GM19328 (cell line): ENCODE data around the gene PAM.

Experiments
- ATAC-seq: cut with Tn5 transposase; IDR thresholded peaks from one replicate; pipeline ENCODE4 v1.9.1; 2021; ENCODE audit warnings: mild to moderate bottlenecking, moderate library complexity; ENCODE audit not compliant: unreplicated experiment

The PAM gene

DNA sequence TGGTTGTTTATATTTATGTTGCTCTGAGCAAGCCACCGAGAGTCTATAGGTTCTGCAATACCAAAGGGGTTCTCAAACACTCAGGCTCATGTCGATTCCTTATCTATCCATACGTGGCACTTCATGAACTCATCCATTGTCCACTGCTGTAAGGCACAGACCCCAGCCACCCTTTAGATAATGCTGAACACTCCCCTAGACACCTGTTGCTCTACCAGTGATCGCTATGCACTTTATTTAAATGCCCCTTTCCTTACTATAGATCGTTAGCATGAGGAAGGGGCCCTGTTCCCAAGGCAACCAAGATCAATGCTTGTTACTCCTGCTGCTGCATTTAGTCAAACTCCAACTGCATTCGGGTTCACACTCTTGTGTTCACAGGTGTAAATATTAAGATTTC is 171.9 kb downstream of the PAM start:
- no peak for ATAC-seq

DNA sequence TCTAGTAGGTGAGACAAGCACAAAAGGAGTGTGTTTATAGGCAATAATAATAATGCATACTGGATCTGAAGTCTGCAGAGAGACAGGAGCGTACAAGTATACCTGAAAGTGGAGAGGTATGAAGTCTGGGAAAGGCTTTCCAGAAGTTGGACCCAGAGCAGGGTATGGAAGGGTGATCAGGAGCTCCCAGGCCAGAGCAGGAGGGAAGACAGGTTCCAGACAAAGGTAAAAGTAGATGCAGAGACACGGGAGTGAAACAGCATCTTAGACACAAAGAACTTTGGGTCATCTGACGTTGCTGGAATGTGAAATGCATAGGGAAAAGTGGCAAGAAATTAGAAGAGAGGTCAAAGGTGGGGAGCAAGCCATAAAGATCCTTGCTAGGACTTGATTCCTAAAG is 175.1 kb downstream of the PAM start:
- ATAC-seq: no peak

DNA sequence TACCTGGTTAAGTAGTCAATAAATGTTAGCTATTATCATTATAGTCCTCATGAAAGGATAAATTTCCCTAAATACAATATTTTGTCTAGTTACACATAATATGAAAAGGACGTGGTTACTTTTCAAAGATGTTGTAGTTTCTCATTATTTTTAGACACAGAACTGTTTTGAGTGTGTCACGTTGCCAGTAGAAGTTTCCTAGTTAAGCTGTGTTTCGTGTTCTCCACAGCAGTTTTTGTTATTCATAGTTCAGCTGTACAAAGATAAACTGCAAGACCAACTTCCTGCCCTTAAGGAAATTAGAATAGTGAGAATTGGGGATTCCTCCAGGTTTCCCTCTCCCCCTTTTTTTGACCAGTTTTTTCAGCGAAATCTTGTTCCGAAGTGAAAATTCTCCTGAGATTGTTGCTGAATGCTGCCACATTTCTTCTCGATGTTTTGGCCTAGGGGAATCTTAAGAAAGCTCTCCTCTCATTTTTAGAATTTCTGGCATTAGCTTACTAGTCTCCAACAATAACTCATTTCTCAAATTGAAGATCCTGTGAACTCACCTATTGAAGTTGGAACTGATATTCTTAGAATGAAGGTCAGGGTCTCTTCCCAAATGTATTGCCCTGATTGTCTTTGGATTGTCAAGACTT is 176.1 kb downstream of the PAM start:
- no peak for ATAC-seq

DNA sequence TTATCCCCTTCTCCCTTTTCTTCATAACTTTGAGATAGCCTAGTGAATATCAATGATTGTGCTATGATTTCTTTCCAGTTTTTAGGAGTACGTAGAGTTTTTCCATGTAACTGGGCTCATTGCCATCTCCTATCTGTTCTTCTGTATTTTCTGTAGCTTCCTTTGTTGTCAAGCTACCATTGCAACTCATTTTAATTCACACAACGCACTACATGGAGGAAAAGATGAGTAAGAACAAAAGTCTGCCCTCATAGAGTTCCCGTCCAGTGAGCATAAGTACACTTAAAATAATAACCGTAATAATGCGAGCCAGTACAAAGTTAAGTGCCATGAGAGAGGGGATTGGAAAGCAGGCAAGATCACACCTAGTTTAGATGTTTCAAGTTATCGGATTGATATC is 177.7 kb downstream of the PAM start:
- no peak for ATAC-seq

DNA sequence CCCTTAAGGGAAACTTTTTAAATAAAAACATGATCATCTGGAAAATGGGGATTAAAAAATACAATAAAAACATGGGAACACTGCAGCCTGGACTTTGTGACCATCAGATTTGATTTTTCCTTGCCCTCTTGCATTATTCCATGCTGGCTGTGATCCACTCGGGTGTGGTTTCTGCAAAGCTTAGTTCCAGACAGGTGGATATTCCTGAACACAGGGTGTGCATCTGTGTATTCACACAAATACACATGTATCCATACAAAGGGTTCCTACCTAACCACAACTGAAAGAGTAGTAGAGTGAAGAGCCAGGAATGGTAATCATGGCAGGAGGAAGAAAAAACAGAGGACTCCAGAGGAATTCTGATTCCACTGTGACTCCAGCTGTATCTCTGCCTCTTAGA is 178.2 kb downstream of the PAM start:
- no peak for ATAC-seq

DNA sequence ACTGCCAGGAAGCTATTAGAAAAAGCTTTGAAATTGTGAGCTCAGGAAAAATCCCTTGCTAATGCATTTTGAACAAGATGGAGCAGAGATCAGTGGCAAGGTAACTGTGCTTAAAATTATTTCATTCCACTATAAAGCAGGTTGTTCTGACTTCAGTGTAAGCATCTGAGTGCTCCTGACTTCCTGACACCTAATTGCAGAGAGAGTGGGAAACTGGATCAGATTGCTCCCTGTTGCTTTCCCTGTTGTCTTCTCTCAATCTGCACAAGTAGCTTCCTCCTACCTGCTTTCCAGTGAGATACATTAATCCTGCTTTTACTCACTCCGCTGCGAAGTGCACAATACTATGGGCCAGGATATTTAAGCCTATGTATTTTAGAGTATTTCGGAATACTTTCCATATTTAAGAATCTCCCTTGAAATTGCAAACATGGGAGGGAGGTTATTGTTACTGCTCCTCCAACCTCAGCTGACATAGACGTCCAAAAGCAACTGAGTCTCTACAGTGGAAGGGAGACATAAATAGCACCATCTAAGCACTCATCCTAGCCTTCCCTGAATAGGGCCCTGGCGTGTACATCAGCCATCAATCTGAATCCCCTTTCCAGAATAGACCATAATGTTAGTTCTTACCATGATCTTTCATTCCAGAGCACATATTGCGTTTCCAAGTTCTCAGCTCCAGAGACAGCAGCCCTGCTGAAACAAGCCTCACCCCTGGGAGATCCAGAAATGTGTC is 178.8 kb downstream of the PAM start:
- ATAC-seq: no peak

DNA sequence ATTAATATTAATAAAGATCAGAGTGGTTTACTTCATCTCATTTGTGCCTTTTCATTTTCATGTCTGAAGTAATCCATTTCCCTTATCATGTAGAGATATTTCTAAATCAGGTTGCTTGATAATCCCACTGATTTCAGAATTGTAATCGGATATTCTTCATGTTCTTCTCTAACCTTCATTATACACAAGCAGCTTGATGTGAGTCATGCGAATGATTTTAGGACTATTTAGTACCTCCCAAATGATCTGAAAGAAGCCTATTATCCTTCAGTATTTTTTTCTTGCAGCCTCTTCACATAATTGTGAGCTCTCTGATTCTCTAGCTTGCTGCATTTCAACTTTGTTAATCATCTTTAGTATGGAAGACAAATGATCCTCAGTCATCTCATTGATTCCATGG is 182.8 kb downstream of the PAM start:
- ATAC-seq: no peak

DNA sequence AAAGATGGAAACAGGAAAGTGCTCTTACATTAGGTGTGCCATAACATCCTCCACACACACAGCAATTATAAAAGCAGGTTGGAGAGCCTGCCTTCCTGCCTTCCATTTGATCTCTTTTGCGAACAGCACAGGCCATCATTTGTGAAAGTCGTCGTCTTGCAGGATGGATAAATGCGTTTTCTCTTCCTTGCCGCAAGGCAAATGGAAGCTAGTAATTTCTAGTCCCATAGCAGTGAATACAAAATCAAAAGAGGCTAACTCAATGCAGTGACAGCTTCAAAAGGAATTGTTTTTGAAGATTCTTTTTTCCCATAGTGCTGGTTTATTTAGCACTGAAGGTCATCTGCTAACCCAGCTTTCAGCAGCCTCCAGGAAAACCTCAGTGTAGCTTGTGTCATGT is 186.0 kb downstream of the PAM start:
- no peak for ATAC-seq

DNA sequence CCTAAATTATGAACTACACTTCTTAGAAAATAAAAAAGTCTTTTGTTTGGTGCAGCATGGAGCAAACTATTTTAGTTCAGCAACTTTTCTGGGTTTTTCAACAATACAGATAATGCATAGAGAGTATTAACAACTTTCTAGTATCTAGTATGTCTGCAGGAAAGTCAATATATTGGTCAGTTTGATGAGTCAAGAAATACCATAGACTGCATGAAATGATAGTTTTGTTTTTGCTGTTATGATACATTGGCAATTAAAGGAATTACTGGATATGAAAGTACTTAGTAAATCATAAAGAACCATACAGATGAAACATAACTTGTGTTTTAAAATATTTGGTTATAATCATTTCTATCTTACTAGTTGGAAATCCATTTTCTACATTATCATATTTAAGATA is 191.3 kb downstream of the PAM start:
- no peak for ATAC-seq

DNA sequence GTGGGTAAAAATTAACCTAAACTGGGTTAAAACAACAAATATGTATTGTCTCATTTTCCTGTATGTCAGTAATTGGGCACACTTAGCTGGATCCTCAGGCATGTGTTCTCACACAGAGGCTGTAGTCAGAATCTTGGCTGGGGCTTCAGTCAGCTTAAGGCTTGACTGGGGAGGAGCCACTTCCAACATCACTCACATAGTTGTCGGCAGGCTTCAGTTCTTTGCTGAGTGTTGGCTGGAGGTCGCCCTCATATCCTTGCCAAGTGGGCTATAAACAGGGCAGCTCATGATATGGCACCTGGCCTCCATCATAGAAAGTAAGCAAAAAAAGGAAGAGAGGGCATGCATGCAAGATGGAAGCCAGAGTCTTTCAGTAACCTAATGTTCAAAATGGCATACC is 191.9 kb downstream of the PAM start:
- ATAC-seq: no peak

DNA sequence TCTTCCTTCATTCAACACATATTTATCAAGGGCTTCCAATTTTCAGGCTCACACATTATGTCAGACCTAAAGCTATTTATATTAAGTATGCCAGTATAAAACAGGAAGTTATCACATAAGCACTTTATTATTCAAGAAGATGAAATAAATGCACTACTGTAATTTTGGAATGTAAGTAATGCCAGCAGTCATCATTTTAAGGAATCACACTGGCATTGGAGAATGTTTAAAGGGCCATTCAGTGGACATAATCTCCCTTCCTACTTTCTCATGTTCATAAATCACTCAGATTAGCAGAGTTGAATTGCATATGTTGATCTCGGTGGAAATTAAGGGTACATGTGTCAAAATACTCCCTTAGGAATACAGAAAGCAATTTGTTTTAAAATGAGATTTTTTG is 200.4 kb downstream of the PAM start:
- no peak for ATAC-seq

DNA sequence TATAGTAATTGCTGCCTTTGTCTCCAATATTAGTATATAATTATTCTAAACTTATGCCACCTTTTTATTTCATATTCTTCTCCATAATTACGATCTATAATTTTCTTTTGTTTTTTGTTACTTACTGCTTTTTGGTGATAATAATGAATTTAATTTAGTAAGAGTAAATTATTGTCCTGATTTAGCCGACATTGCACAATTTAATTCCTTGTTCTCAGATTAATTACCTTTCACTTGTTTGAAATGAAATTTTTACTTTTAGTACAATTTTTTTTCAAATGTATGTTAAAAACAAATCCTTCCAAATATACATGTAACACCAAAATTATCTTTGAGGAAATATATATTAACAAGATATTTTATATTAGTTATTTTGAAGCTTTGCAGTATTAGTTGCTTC is 201.5 kb downstream of the PAM start:
- ATAC-seq: no peak

DNA sequence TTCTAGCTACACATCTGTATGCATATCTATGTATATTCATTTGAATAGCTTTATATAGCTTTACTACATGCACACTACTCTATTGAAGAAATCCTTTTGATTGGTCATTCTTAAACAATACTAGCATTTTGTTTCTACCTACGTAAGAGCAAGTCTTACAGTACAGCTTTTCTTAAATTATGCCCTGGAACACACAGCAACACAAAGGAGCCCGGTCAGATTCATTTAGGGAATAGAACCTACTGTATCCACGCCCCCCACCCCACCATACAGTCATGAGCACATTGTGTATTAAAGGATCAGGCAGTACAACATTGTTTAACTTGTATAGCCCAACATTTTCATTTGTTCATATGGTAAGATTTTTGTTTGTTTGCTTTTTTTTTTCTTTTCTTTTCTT is 202.0 kb downstream of the PAM start:
- no peak for ATAC-seq

DNA sequence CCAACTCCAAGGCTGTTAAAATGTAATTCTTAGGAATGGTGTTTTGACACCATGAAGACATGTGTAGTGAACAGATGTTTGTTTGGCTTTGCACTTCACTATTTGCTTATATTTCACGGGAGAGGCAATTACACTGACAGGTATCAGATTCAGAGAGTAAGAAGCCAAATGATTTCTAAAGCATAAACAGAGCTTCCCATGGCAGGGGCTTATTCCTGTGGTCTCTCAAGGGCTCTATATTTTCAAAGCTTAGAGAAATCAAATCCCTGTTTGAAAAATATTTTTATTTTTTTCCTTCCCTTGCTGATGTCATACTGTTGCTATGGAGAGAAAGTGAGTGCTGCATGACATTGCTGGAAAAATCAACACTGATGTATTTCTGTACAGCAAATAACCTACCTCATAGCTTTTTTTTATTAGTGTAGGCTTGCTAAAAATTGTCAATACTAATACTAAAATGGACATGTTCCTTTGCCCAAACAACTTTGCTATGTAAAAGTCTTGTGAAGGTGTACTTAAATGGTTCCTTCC is 203.4 kb downstream of the PAM start:
- no peak for ATAC-seq

DNA sequence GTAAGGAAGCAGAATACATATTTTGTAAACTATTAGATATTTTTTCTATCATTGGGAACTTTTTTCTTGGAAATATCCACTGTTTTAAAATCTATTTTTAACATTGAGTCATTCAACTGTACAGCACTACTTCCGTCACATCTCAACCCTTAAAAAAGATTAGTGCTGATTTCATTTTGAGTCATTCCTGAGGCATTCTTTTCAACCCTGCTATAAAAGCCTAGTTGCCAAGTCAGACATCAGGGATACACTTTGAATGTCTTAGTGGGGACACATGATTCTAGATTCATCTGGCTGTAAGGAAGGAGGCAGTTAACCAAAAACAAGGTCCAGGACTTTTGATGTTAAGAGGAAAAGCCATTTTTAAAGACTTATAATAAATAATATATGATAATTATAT is 203.9 kb downstream of the PAM start:
- no peak for ATAC-seq

DNA sequence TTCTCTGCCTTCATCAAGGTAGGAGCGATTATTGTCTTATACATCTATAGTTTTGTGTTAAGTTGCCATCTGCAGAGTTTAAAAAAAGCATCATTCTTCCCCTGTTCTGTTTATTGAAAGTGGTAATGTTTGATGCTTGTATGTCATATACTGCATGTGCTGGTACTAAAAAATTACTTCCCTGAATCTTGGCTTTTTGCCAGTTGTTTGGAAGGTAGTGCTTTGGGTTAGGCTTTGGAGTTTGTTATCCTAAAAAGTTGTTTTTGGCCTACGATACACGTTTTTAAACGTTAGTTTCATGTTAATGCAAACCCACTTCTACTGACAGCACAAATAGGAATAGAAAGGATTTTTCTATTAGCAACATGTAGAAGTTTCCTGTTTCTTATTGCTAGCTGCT is 206.6 kb downstream of the PAM start:
- no peak for ATAC-seq

DNA sequence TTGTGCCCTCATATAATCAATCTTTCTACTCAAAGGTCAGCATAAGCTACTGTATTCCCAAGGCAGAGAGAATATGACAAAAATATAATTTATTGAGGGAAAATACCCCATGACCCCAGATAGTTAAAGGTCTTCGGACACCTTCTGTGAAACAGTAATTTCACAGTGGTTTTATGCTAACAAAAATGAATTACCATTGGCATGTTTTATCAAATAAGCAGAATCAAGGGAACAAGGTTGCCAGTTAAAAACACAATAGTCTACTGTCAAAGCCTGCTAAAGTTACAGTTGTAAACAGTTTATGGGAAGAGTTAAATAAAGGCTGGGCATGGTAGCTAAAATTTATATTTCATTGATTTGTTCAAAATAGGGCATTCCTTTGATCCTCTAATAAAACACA is 210.5 kb downstream of the PAM start:
- ATAC-seq: no peak

DNA sequence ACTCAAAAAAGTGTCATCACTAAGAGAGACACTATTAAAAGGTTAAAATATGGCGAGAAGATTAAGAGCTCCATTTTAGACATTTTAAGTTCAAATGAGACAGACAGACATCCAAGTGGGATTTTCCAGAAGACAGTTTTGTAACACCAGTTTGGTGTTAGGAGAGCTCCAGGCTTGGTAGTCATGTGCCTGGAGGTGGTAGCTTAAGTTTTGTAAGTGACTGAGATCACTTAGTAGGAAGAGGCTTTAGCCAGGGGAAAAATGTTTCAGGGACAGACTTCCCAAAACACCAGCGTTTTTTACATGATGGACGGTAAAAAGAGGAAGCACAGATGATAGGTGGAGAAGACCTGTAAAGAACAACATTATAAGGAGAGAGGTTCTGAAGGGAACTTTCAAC is 214.5 kb downstream of the PAM start:
- ATAC-seq: no peak

DNA sequence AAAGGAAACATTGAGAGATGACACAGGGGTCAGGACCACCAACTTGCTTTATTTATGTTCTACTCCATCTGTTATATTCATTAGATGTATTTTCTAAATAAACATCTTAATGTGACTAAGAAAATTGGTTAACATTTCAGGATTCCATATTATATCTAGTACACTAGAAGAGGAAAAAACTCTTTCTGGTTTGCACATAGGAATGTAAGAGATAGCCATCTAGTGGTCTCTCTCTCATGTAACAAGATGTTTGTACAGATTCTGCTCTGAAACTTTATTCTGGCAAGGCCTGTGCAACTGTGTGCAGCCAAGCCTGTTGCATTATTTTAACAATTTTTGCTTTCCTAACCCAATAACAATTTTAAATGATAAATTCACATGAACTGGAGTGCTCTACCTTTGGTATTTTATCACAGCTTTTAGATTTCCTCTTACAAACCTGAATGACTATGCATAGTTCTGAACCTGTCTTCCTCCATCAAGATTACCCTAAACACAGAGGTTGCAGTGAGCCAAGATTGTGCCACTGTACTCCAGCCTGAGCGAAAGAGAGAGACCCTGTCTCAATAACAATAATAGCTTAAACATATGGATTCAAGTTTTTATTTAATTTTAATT is 216.7 kb downstream of the PAM start:
- no peak for ATAC-seq

DNA sequence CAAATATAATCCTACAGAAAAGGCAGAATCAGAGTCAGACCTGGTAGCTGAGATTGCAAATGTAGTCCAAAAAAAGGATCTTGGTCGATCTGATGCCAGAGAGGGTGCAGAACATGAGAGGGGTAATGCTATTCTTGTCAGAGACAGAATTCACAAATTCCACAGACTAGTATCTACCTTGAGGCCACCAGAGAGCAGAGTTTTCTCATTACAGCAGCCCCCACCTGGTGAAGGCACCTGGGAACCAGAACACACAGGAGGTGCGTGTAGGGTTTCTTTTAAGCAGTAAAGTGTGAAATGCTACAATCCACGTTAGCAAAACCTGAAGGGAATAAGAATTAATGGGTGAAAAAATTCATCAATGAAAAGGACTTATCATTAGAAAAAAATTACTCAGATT is 219.1 kb downstream of the PAM start:
- ATAC-seq: no peak

DNA sequence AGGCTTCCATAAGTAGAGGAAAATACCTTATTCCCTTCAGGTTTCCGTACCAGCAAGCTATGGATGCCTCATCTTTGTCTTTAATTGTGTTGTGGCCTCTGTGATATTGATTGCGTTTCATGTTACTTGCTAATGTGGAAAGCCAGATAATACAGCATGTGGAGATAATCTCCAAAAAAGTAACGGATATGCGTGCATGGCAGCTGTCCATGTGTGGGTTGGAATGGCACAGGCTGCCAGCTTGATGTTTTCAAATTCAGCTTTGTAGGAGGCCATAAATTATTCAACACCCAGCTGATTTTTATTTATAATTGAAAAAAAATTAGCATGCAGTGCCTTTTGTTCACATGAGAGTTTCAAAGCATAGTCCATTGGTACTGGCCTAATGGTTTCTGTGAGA is 219.9 kb downstream of the PAM start:
- no peak for ATAC-seq

DNA sequence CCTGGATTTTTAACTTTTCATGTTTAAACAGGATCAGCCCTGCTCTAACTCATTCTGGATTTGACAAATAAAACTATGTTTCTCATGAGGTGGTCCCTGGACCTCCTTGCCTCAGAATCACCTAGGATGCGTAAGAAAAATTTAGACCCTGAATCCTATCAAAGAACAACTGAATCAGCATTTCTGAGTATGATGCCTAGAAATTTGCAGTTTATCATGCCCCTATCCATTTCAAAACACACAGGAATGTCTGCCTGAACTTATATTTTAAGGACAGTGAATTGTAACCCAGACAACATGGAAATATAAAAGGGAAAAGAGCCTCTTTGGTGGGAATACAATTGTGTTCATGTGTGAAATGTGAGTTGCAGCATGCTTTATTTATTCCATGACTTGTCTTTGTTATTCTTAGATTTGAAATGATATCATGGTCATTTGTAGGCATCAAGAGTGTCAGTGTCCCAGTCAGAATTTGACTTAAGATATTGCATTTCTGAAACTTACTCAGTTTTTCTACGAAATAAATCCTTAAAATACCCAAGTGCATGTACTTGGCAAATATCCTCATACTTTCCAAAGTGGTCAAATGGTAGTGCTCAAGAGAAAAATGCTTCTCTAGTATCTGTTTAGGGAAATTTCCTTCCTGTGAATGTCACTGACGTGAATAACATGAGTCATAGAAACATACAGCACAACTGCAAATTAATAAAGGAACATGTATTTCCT is 220.5 kb downstream of the PAM start:
- no peak for ATAC-seq
